Activated naive CD4-positive, alpha-beta T cell treated with anti-CD3 and anti-CD28 coated beads, Interleukin-2, amount 50 U/mL, for 24 hours (primary cell): ENCODE results near the gene GABRA4.

Experiments used
- H3K27ac Mint-ChIP-seq: one replicate; pipeline ENCODE4 v1.8.0; 2021; ENCODE audit warnings: mild to moderate bottlenecking, mixed read lengths
- H3K27me3 Mint-ChIP-seq: one replicate; pipeline ENCODE4 v1.8.0; 2021; ENCODE audit warnings: mixed read lengths
- H3K36me3 Mint-ChIP-seq: one replicate; pipeline ENCODE4 v1.8.0; 2021; ENCODE audit warnings: mixed read lengths
- H3K4me1 Mint-ChIP-seq: one replicate; pipeline ENCODE4 v1.8.0; 2021; ENCODE audit warnings: mixed read lengths
- H3K4me3 Mint-ChIP-seq: one replicate; pipeline ENCODE4 v1.8.0; 2021; ENCODE audit warnings: mild to moderate bottlenecking, mixed read lengths
- H3K9me3 Mint-ChIP-seq: one replicate; pipeline ENCODE4 v1.8.0; 2021; ENCODE audit warnings: mixed read lengths

The GABRA4 gene

DNA sequence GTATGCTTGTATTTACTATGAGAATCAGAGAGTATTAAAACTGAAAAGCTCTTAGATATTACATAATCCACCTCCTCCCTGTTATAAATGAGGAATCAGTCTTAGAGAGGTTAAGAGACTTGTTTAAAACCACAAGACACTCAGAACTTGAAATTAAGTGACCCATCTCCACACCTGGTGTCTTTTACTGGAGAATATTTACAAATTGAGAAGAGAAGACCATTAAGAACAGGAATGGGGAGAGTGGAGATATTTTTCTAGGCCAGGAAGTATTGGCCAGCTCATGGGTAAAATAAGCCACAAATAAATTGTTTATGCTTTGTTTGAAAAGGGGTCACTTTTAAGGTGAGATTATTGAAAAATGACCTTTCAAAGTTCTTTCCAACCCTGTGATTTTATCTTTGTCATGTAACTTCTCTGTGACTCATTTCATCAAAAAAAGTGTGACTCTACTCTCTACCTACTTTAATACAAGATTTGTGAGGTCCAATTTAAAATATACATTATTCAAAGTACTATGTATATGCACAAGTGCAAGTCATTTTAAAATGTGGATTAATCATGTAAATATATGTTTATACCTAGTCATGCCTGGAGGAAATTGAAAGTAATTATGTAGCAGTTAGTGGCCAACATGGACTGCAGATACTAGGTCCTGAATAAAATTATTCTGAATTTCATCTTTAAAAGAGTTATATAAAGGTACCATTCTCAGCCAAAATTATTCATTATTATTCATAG is 68.4 kb downstream of the GABRA4 start:
- no peak overlapping the region for H3K4me3 Mint-ChIP-seq
- H3K9me3 Mint-ChIP-seq = no peaks in the 10 kb centered on the region
- H3K27ac Mint-ChIP-seq = no peak overlapping the region
- peaks cover 3% of the 10 kb centered on the region for H3K27me3 Mint-ChIP-seq
- no peaks in the 10 kb centered on the region for H3K4me1 Mint-ChIP-seq
- H3K36me3 Mint-ChIP-seq = no peaks in the 10 kb centered on the region

DNA sequence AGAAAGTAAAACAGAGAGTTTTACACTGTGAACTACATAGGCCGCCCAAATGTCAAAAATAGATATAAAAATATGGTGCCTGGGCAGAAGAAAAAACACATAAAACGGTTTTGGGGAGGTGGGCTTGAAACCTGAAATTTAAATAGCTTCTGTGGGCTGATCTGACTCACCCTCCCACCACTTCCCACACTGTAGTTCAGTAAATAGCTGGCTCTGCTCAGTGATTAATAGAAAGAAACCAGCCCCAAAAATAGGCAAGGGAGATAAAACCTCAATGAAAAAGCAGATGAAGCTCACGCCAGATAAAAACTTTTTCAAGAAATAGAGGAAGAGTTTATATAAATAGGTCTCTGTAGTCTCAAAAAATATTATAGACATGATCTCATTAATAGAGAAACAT is 71.2 kb downstream of the GABRA4 start:
- no peaks in the 10 kb centered on the region for H3K36me3 Mint-ChIP-seq
- no peak overlapping the region for H3K27ac Mint-ChIP-seq
- H3K4me3 Mint-ChIP-seq = no peak overlapping the region
- peaks cover 2% of the 10 kb centered on the region for H3K27me3 Mint-ChIP-seq
- H3K9me3 Mint-ChIP-seq = no peaks in the 10 kb centered on the region
- H3K4me1 Mint-ChIP-seq = no peaks in the 10 kb centered on the region

DNA sequence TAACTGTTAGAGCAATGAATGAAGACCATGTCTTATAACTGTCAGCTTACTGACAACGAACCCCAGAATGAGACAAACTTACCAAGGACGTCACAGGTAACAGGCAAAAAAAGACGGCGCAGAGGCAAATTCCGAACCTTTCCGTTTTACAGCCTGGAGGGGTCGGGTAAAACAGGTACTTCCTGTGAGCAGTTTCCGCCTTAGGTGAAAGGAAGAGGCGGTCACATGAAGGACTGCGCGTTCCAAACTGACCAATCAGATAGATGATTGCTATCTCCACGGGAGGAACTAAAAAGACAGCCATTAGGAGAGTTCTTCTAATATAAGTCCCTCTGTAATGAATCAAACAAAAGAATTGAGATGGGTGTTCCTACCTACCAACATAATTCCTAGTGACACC is 84.3 kb downstream of the GABRA4 start, which contains the start of gene COX7B2:
COX7B2 (minus strand) TSS at position 168 of the 400 bp plus-strand sequence. CDS start 174,053 bp downstream, outside the sequence.
- Mint-ChIP-seq H3K27me3 (no peaks in the 10 kb centered on the region), H3K4me1 (no peaks in the 10 kb centered on the region), H3K4me3 (no peak within 1 kb of the TSS), H3K36me3 (no peaks in the 10 kb centered on the region), H3K9me3 (peaks cover 6% of the 10 kb centered on the region), H3K27ac (no peak within 1 kb of the TSS)

DNA sequence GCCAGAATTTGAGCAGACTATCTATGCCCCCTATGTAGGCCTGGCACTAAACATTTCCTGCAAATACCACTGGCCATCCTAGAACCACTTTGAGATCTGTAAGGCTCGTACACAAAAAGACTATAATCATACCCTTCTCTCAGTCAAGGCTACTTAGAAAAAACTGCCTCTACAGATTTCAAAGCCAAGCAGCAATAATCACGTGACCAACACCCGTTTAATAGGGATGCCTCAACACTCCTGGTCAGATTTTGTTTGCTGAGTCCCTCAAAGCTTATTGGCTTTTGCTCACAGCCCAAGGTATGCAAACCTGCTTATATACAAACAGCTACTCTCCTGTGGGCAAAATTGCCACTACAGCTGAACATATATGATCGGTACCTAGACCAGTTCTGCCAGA is 85.2 kb downstream of the GABRA4 start:
- Mint-ChIP-seq H3K36me3 (no peaks in the 10 kb centered on the region), H3K9me3 (peaks cover 6% of the 10 kb centered on the region), H3K4me3 (no peak overlapping the region), H3K27me3 (no peaks in the 10 kb centered on the region), H3K4me1 (no peaks in the 10 kb centered on the region), H3K27ac (no peak overlapping the region)

DNA sequence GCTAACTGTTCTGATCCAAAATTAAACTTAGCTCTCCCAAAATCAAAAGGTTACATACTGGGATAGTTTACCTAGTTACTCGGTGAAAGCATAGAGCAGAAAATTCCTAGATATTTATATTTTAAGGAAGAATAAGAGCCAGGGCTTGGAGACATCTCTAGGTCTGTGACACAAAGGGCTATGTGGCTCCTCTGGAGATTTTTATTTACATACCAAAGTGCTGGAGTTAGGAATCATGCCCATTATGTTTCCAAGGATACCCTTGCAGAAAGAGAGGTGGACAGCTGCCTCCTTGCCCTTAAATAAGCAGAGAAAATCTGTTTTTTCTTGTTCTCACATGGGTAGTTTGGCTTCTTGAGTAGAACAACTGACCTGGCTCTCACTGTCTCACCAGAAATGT is 93.3 kb downstream of the GABRA4 start:
- Mint-ChIP-seq H3K9me3 (no peaks in the 10 kb centered on the region), H3K27ac (no peak overlapping the region), H3K27me3 (no peaks in the 10 kb centered on the region), H3K4me1 (no peaks in the 10 kb centered on the region), H3K4me3 (no peak overlapping the region), H3K36me3 (no peaks in the 10 kb centered on the region)

DNA sequence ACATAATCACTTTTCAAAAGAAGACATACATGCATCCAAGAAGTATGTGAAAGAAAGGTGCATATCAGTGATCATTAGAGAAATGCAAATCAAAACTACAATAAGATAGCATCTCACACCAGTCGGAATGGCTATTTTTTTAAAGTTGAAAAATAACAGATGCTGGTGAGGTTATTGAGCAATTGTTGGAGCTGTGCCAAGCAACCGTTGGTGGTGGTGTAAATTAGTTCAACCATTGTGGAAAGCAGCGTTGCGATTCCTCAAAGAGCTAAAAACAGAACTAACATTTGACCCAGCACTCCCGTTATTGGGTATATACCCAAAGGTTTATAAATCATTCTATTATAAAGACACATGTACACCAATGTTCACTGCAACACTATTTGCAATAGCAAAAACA is 98.6 kb downstream of the GABRA4 start:
- no peak overlapping the region for H3K4me3 Mint-ChIP-seq
- no peaks in the 10 kb centered on the region for H3K36me3 Mint-ChIP-seq
- H3K4me1 Mint-ChIP-seq = no peaks in the 10 kb centered on the region
- no peaks in the 10 kb centered on the region for H3K9me3 Mint-ChIP-seq
- H3K27me3 Mint-ChIP-seq = no peaks in the 10 kb centered on the region
- H3K27ac Mint-ChIP-seq = no peak overlapping the region

DNA sequence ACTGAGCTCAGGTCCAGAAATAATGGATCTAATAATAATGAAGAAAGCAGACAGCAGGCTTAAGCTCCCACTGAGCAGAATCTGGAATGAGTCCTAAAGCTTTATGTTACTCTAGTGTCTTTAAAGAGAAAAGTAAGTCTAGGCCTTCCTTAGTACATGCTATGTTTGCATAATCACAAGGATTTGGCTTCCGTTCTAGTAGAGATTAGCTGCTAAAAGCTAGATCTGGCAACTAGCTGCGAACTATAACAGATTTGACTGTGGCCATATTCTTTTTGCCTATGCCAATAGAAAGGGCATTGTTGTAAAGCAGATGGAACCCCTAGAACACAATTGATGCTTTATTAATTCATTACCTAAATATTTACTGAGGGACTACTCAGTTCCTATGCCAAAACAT is 103.3 kb downstream of the GABRA4 start:
- Mint-ChIP-seq H3K4me1 (no peaks in the 10 kb centered on the region), H3K36me3 (no peaks in the 10 kb centered on the region), H3K27me3 (peaks cover 3% of the 10 kb centered on the region), H3K27ac (no peak overlapping the region), H3K9me3 (no peaks in the 10 kb centered on the region), H3K4me3 (no peak overlapping the region)

DNA sequence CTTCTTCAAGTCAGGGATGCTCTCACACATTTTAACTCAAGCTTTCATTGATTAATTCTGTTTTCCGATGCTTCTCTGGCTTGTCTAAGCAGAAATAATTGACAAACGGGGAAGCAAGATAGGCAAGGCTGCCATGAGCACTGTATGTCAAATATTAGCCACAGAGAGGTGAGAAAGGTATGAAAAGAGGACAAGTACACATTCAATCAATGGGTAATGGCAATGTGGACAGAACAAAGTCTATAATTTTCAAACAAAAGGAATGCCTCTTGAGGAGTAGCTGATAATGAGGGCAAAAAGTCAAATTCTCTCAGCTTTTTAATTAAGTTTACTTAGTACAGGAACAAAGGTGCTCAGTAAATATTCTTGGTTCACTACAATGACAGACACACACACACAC is 104.0 kb downstream of the GABRA4 start:
- Mint-ChIP-seq H3K4me1 (no peaks in the 10 kb centered on the region), H3K9me3 (no peaks in the 10 kb centered on the region), H3K36me3 (no peaks in the 10 kb centered on the region), H3K27ac (no peak overlapping the region), H3K27me3 (peaks cover 3% of the 10 kb centered on the region), H3K4me3 (no peak overlapping the region)

DNA sequence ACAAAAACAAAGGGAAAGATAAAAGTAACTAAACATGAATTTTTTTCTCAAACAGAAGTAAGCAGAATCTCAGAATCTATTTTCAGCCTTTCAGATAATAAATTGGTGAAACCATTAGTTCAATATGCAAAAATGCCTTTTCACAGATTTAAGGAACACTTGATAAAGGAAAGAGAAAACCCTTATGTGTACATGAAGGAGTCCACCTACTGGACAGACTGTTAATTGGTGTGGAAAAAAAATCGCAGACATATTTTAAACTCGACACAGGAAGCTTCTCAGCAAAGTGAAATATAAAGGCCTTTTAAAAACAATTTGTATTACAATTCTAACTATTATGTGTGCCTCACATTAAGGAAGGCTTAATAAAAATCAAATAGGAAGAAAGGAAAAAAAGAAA is 106.7 kb downstream of the GABRA4 start:
- Mint-ChIP-seq H3K9me3 (no peaks in the 10 kb centered on the region), H3K4me3 (no peak overlapping the region), H3K27ac (no peak overlapping the region), H3K36me3 (no peaks in the 10 kb centered on the region), H3K4me1 (no peaks in the 10 kb centered on the region), H3K27me3 (peaks cover 3% of the 10 kb centered on the region)

DNA sequence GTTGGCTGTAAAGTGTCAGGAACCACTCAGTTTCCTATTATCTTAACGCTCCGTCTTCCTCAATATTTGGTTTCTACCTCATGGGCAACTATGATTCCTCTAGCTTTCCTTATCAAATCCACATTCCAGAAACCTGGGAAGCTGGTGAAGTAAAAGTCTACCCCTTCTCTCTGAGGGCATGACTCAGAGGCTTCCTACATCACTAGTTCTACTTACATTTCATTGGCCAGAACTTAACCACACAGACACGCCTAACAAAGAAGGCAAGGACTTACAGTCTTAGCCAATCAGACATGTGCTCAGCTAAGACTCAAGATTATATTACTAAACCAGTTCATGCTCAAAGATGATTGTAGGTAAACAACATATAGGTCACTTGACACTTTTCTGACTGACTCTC is 114.7 kb downstream of the GABRA4 start:
- Mint-ChIP-seq H3K4me3 (no peak overlapping the region), H3K9me3 (peaks cover 7% of the 10 kb centered on the region), H3K27me3 (no peaks in the 10 kb centered on the region), H3K27ac (no peak overlapping the region), H3K4me1 (no peaks in the 10 kb centered on the region), H3K36me3 (no peaks in the 10 kb centered on the region)

DNA sequence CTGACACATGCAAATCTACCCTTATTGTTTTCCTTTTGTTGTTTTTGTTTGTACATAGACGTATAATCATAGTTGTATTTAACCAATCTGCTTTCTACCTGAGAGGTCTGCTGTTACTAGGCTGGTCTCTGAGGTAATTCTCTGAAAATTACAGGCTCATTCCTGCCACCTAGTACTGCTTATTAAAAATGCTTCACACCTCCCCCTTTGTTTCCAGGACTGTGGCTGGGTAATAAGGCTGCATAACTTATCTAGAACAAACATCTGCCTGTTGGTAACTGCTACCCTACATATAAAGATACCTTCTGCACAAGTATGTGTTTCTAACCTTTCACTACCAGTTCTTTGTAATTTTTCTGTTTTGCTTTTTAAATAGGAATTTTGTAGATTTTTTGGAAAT is 118.6 kb downstream of the GABRA4 start:
- Mint-ChIP-seq H3K27ac (no peak overlapping the region), H3K4me1 (no peaks in the 10 kb centered on the region), H3K9me3 (peaks cover 7% of the 10 kb centered on the region), H3K27me3 (no peaks in the 10 kb centered on the region), H3K4me3 (no peak overlapping the region), H3K36me3 (no peaks in the 10 kb centered on the region)

DNA sequence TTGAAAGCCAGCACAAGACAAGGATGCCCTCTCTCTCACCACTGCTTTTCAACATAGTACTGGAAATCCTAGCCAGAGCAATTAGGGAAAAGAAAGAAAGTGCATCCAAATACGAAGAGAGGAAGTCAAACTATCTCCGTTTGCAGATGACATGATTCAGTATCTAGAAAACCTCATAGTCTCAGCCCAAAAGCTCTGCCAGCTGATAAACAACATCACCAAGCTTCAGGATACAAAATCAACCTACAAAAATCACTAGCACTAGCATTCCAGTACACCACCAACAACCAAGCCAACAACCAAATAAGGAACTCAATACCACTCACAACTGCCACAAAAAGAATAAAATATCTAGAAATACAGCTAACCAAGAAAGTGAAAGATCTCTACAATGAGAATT is 123.0 kb downstream of the GABRA4 start:
- Mint-ChIP-seq H3K4me1 (no peaks in the 10 kb centered on the region), H3K9me3 (no peaks in the 10 kb centered on the region), H3K27ac (no peak overlapping the region), H3K36me3 (no peaks in the 10 kb centered on the region), H3K27me3 (peaks cover 3% of the 10 kb centered on the region), H3K4me3 (no peak overlapping the region)
